PC-9 (cell line): Measurements from ENCODE around the gene AKAP6.

Experiments used
- CTCF ChIP-seq: fragments of 200-600 bp; sonication (generic); conservative IDR thresholded peaks from 2 replicates; pipeline ENCODE4 v1.6.1; 2017; ENCODE audit warnings: mixed run types, antibody characterized with exemption, mild to moderate bottlenecking, moderate library complexity
- EZH2 ChIP-seq: fragments of 200-600 bp; sonication (generic); IDR thresholded peaks from 2 replicates; pipeline ENCODE4 v1.8.0; 2017; ENCODE audit warnings: antibody characterized with exemption, low read depth

- TF ChIP-seq CTCF (no peak), EZH2 (no peak)
Observed at GRCh38 chr14:32701475-32701874, 372.4 kb downstream of the AKAP6 start.
